Prostate gland (tissue), 2 donors: ENCODE measurements around the gene FOXC1.

Experiments used
- CTCF ChIP-seq, 4 experiments: fragments of 200-600 bp in 2 of 4; fragments of 450-650 bp in 2 of 4; sonication (generic) in 2 of 4; IDR thresholded peaks; 1 replicate in 3 of 4; 2 replicates in 1 of 4; pipeline ENCODE4 v1.5.1; 2016 to 2019; ENCODE audit warnings: antibody characterized with exemption in 4 of 4, mild to moderate bottlenecking in 2 of 4, moderate library complexity in 2 of 4
- POLR2A ChIP-seq: fragments of 450-650 bp; IDR thresholded peaks from one replicate; pipeline ENCODE4 v1.6.1; 2016; ENCODE audit warnings: antibody characterized with exemption, mild to moderate bottlenecking

GRCh38 chr6:1636272-1636825 is 26.6 kb downstream of the FOXC1 start:
- no peak for TF ChIP-seq POLR2A
- TF ChIP-seq CTCF (IDR thresholded peaks at IDR 0.05) = no peak
